Stimulated activated CD4-positive, alpha-beta T cell treated with anti-CD3 and anti-CD28 coated beads, Interleukin-4, amount 100 ng/mL, for 24 hours (primary cell): Measurements from ENCODE around the gene SMIM44.
A peak's percentile ranks its signal among the peaks of the same experiment; 100 is the strongest.
"Not testable (repeated sequence)": the region's sequence is repeated elsewhere in the genome, so short reads cannot be mapped to it uniquely, and the experiment has no call there.

ENCODE experiments used
- DNase-seq: peaks from one replicate; pipeline ENCODE4 v3.0.0-alpha.2; 2020

The SMIM44 gene

GRCh38 chr19:3456925-3457527, 26.2 kb downstream of the SMIM44 start:
- DNase-seq = no peak

- DNase-seq = no peak
Observed at GRCh38 chr19:3455960-3456601, 27.2 kb downstream of the SMIM44 start.

- no peak for DNase-seq
Observed at GRCh38 chr19:3455393-3455955, 27.8 kb downstream of the SMIM44 start.

- DNase-seq = no peak
Observed at GRCh38 chr19:3454656-3455392, 28.4 kb downstream of the SMIM44 start.

GRCh38 chr19:3453840-3454239, 29.4 kb downstream of the SMIM44 start:
- DNase-seq = no peak

GRCh38 chr19:3452942-3453214, 30.4 kb downstream of the SMIM44 start:
- DNase-seq = not testable (repeated sequence)

- DNase-seq = no peak
Observed at GRCh38 chr19:3452171-3452941, 30.9 kb downstream of the SMIM44 start.

GRCh38 chr19:3451451-3451866, 31.8 kb downstream of the SMIM44 start:
- no peak for DNase-seq

GRCh38 chr19:3450796-3451411, 32.3 kb downstream of the SMIM44 start:
- DNase-seq = no peak

GRCh38 chr19:3448616-3449334, 34.5 kb downstream of the SMIM44 start:
- no peak for DNase-seq

GRCh38 chr19:3446657-3447056, 36.6 kb downstream of the SMIM44 start:
- not testable (repeated sequence) for DNase-seq

GRCh38 chr19:3444695-3445234, 38.5 kb downstream of the SMIM44 start:
- no peak for DNase-seq

- DNase-seq = no peak
Observed at GRCh38 chr19:3443840-3444694, 39.2 kb downstream of the SMIM44 start.

GRCh38 chr19:3442487-3443071, 40.7 kb downstream of the SMIM44 start:
- no peak for DNase-seq

GRCh38 chr19:3441986-3442329, 41.3 kb downstream of the SMIM44 start:
- no peak for DNase-seq

- no peak for DNase-seq
Observed at GRCh38 chr19:3441089-3441985, 41.9 kb downstream of the SMIM44 start.

GRCh38 chr19:3440082-3440481, 43.2 kb downstream of the SMIM44 start:
- peak; percentile 67 for DNase-seq

GRCh38 chr19:3434630-3435553, 48.3 kb downstream of the SMIM44 start:
- DNase-seq = peak; percentile 97
